22Rv1 (cell line): ENCODE measurements around the gene PAN2.
"Not testable (repeated sequence)": the region's sequence is repeated elsewhere in the genome, so short reads cannot be mapped to it uniquely, and the experiment has no call there.

Source experiments
- H3K27ac ChIP-seq: fragments of 450-650 bp; 2 replicates; pipeline ENCODE4 v1.5.1; 2017
- ZFX ChIP-seq: fragments of 450-650 bp; IDR thresholded peaks from 2 replicates; pipeline ENCODE4 v1.6.1; 2017; ENCODE audit warnings: antibody characterized with exemption, borderline replicate concordance
- TF ChIP-seq, protein P1 (sequence below): fragments of 450-650 bp; IDR thresholded peaks from 2 replicates; pipeline ENCODE4 v1.5.1; 2017; ENCODE audit warnings: mild to moderate bottlenecking

PAN2 gene

GRCh38 chr12:56330936-56331490 is 2.8 kb downstream of the PAN2 start:
- no peak for TF ChIP-seq ZFX
- TF ChIP-seq, protein P1, sequence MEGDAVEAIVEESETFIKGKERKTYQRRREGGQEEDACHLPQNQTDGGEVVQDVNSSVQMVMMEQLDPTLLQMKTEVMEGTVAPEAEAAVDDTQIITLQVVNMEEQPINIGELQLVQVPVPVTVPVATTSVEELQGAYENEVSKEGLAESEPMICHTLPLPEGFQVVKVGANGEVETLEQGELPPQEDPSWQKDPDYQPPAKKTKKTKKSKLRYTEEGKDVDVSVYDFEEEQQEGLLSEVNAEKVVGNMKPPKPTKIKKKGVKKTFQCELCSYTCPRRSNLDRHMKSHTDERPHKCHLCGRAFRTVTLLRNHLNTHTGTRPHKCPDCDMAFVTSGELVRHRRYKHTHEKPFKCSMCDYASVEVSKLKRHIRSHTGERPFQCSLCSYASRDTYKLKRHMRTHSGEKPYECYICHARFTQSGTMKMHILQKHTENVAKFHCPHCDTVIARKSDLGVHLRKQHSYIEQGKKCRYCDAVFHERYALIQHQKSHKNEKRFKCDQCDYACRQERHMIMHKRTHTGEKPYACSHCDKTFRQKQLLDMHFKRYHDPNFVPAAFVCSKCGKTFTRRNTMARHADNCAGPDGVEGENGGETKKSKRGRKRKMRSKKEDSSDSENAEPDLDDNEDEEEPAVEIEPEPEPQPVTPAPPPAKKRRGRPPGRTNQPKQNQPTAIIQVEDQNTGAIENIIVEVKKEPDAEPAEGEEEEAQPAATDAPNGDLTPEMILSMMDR, result no peak
- H3K27ac ChIP-seq, result 0 out of 2 replicates have a peak overlapping the region, but pooled peaks have one; percentile 86

- no peak overlapping the region for H3K27ac ChIP-seq
- TF ChIP-seq, protein P1, result no peak
- no peak for TF ChIP-seq ZFX
These were observed 7.3 kb downstream of the PAN2 start for GRCh38 chr12:56326533-56326932.

DNA sequence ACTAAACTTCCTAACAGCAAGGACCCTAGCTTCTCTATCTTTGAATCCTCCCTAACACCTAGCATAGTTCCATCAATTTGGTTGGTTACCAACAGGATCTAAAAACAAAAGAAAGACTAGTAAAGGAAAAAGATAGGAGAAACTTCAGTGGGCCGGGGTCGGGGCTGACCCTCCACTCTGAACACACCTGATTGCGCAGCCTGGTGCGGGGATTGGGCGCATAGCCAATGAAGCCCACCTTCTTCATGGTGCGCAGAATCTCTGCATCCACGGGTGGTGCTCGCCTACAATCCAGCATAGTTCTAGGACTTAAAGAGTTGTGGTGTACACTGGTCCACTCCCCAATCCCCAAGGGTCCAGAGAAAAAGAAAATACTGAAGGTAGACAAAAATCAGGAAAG is 7.7 kb downstream of the PAN2 start:
- TF ChIP-seq ZFX, result no peak
- TF ChIP-seq, protein P1, result no peak
- no peak overlapping the region for H3K27ac ChIP-seq

GRCh38 chr12:56324206-56324605 is 9.6 kb downstream of the PAN2 start:
- TF ChIP-seq ZFX, result no peak
- TF ChIP-seq, protein P1, result no peak
- no peak overlapping the region for H3K27ac ChIP-seq

- H3K27ac ChIP-seq, result not testable (repeated sequence)
These were observed 12.2 kb downstream of the PAN2 start for GRCh38 chr12:56321610-56322009.

DNA sequence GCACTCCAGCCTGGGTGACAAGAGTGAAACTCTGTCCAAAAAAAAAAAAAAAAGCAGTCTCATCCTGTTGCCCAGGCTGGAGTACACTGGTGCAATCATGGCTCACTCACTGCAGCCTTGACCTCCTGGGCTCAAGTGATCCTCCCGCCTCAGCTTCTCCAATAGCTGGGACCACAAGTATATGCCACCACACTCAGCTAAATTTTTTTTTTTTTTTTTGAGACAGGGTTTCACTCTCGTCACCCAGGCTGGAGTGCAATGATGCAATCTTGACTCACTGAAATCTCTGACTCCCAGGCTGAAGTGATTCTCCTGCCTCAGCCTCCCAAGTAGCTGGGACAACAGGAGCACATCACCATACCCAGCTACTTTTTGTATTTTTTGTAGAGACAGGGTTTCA is 12.8 kb downstream of the PAN2 start:
- no peak overlapping the region for H3K27ac ChIP-seq
- no peak for TF ChIP-seq ZFX
- TF ChIP-seq, protein P1, result no peak

- TF ChIP-seq, protein P1, result peak; percentile 34
- TF ChIP-seq ZFX, result no peak
These were observed 16.1 kb downstream of the PAN2 start for GRCh38 chr12:56317675-56318074.

More at GRCh38 chr12:56317675-56318074, 16.1 kb downstream of the PAN2 start:
- peak overlapping the region; percentile 96; the same call in 1 of the 2 replicates for H3K27ac ChIP-seq
